Liver (tissue), 9 donors: ENCODE measurements around the gene TBC1D14. TPM values are rescaled to one million over a fixed set of nuclear protein-coding genes. Genes with fewer than 3 reads are reported as not detected.

Experiments used
- DNase-seq: peaks from one replicate; pipeline ENCODE4 v3.0.0-alpha.2; 2017; ENCODE audit warnings: low spot score
- H3K27ac ChIP-seq, 2 donors: one replicate each; pipeline ENCODE4 v1.7.0; 2013; ENCODE audit warnings: inconsistent platforms in 2 of 2, low read length in 2 of 2, control low read depth in 1 of 2, low read depth in 1 of 2, mild to moderate bottlenecking in 1 of 2
- H3K27me3 ChIP-seq, 4 donors: one replicate each; pipeline versions ENCODE4 v1.6.1 to v1.7.0; 2013; ENCODE audit warnings: low read length in 3 of 4, inconsistent platforms in 1 of 4, mild to moderate bottlenecking in 1 of 4, moderate library complexity in 1 of 4; ENCODE audit not compliant: control insufficient read depth in 4 of 4, insufficient read depth in 4 of 4
- H3K36me3 ChIP-seq, 4 donors: one replicate each; pipeline versions ENCODE4 v1.6.1 to v1.7.0; 2013; ENCODE audit warnings: low read length in 3 of 4, mild to moderate bottlenecking in 3 of 4, low read depth in 1 of 4, moderate library complexity in 1 of 4; ENCODE audit not compliant: control insufficient read depth in 4 of 4, insufficient read depth in 3 of 4
- H3K4me1 ChIP-seq, 4 donors: one replicate each; pipeline versions ENCODE4 v1.6.1 to v1.7.0; 2013; ENCODE audit warnings: low read length in 3 of 4, mild to moderate bottlenecking in 3 of 4, moderate library complexity in 1 of 4; ENCODE audit not compliant: control insufficient read depth in 4 of 4, insufficient read depth in 4 of 4
- H3K4me3 ChIP-seq, 3 donors: one replicate each; pipeline versions ENCODE4 v1.6.1 to v1.7.0; 2013; ENCODE audit warnings: low read length in 3 of 3, control low read depth in 1 of 3, low read depth in 1 of 3, mild to moderate bottlenecking in 1 of 3
- H3K9ac ChIP-seq, 2 donors: one replicate each; pipeline ENCODE4 v1.7.0; 2013; ENCODE audit warnings: low read length in 2 of 2, mild to moderate bottlenecking in 2 of 2, moderate library complexity in 2 of 2, control low read depth in 1 of 2, low read depth in 1 of 2
- H3K9me3 ChIP-seq, 4 donors: one replicate each; pipeline versions ENCODE4 v1.6.1 to v1.7.0; 2013; ENCODE audit warnings: low read length in 3 of 4; ENCODE audit not compliant: control insufficient read depth in 4 of 4
- EGR1 ChIP-seq, 2 donors: IDR thresholded peaks; 2 replicates each; pipeline ENCODE4 v1.6.1; 2016 to 2018; ENCODE audit warnings: antibody characterized with exemption in 2 of 2, low read depth in 2 of 2
- FOXA1 ChIP-seq: IDR thresholded peaks from 2 replicates; pipeline ENCODE4 v1.6.1; 2016; ENCODE audit warnings: antibody characterized with exemption
- GABPA ChIP-seq, 2 donors: IDR thresholded peaks in 1 of 2; conservative IDR thresholded peaks in 1 of 2; 2 replicates each; pipeline ENCODE4 v1.6.1; 2016; ENCODE audit warnings: antibody characterized with exemption in 2 of 2, mild to moderate bottlenecking in 1 of 2, moderate library complexity in 1 of 2
- HNF4A ChIP-seq, 2 donors: conservative IDR thresholded peaks; 2 replicates each; pipeline ENCODE4 v1.6.1; 2016; ENCODE audit warnings: antibody characterized with exemption in 2 of 2, mild to moderate bottlenecking in 2 of 2
- HNF4G ChIP-seq: IDR thresholded peaks from 2 replicates; pipeline ENCODE4 v1.6.1; 2016; ENCODE audit warnings: antibody characterized with exemption
- JUND ChIP-seq, 2 donors: IDR thresholded peaks; 2 replicates each; pipeline ENCODE4 v1.6.1; 2016; ENCODE audit warnings: antibody characterized with exemption in 2 of 2
- NR2F2 ChIP-seq: IDR thresholded peaks from 2 replicates; pipeline ENCODE4 v1.6.1; 2016; ENCODE audit warnings: antibody characterized with exemption
- RAD21 ChIP-seq, 2 donors: IDR thresholded peaks; 2 replicates each; pipeline ENCODE4 v1.6.1; 2016; ENCODE audit warnings: antibody characterized with exemption in 2 of 2, mild to moderate bottlenecking in 2 of 2
- RXRA ChIP-seq, 2 donors: IDR thresholded peaks; 2 replicates each; pipeline ENCODE4 v1.6.1; 2017 to 2018; ENCODE audit warnings: antibody characterized with exemption in 2 of 2, mild to moderate bottlenecking in 1 of 2
- SP1 ChIP-seq: IDR thresholded peaks from 2 replicates; pipeline ENCODE4 v1.6.1; 2018; ENCODE audit warnings: antibody characterized with exemption, mild to moderate bottlenecking
- TAF1 ChIP-seq: conservative IDR thresholded peaks from 2 replicates; pipeline ENCODE4 v1.6.1; 2016; ENCODE audit warnings: antibody characterized with exemption, mild to moderate bottlenecking
- YY1 ChIP-seq: IDR thresholded peaks from 2 replicates; pipeline ENCODE4 v1.6.1; 2016; ENCODE audit warnings: antibody characterized with exemption, mild to moderate bottlenecking
- WGBS: extraction: QIAGEN DNeasy Blood & Tissue Kit; methylation state at CpG from one replicate; pipeline ENCODE4 v1.1.7; 2013; 5-methylcytosine and 5-hydroxymethylcytosine counted together
- polyA plus RNA-seq, 2 donors: library from polyadenylated mRNA; stranded (reverse) in 1 of 2; unstranded in 1 of 2; fragments of 200-250 nt in 1 of 2; fragments of >200 nt in 1 of 2; fragmentation: Nextera tagmentation in 1 of 2; extraction: Ambion mirVana in 1 of 2; gene quantifications; one replicate each; pipeline versions ENCODE4 v1.2.1 to v1.2.3, GENCODE V29; 2013 to 2015
- total RNA-seq, 2 donors: library from RNA; depleted of rRNA; stranded (reverse); fragments of >200 nt; gene quantifications; one replicate each; pipeline ENCODE4 v1.2.3, GENCODE V29; 2014
- TF ChIP-seq, protein P1 (sequence below): fragments of 150-350 bp; IDR thresholded peaks from 2 replicates; pipeline ENCODE4 v1.5.1; 2017; ENCODE audit warnings: improper control_type of control experiment, low read depth, low read length; ENCODE audit not compliant: missing input control
- TF ChIP-seq, protein P2 (sequence below): IDR thresholded peaks from 2 replicates; pipeline ENCODE4 v1.6.1; 2016; ENCODE audit warnings: antibody characterized with exemption, mild to moderate bottlenecking
- TF ChIP-seq, protein P3 (sequence below): IDR thresholded peaks from 2 replicates; pipeline ENCODE4 v1.6.1; 2016; ENCODE audit warnings: antibody characterized with exemption
- TF ChIP-seq, protein P4 (sequence below): IDR thresholded peaks from 2 replicates; pipeline ENCODE4 v1.6.1; 2016; ENCODE audit warnings: antibody characterized with exemption
- TF ChIP-seq, protein P5 (sequence below): IDR thresholded peaks from 2 replicates; pipeline ENCODE4 v1.6.1; 2016; ENCODE audit warnings: antibody characterized with exemption
- donor health status: healthy.
- donor health status: healthy.
- donor health status: healthy.
- donor health status: healthy.
- donor health status: healthy.

TBC1D14 gene
- total and polyA plus RNA-seq, 4 donors = 10.0 to 45.2 (median 22.7) TPM

DNA sequence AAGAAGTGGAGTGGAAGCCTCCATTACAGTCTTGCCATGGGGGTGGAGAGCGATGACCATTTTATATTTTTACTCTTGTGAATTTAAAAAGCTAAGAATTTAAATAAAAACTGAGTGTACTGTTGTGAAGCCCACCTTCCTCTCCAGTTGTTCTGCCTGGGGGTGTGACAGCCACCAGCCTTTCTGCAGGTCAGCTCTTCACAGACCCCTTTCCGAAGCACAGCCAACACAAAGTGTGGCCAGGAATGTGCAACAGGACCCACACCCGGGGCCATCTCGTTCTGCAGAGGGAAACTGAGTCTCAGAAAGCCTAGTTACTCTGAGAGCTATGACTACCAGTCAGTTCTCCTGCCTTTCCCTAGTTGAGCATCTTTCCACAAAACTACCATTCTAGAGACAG, 156.9 kb downstream of the TBC1D14 start:
- H3K27me3 ChIP-seq = no peaks in the 10 kb centered on the region
- H3K9me3 ChIP-seq = no peaks in the 10 kb centered on the region
- TF ChIP-seq, protein P1, sequence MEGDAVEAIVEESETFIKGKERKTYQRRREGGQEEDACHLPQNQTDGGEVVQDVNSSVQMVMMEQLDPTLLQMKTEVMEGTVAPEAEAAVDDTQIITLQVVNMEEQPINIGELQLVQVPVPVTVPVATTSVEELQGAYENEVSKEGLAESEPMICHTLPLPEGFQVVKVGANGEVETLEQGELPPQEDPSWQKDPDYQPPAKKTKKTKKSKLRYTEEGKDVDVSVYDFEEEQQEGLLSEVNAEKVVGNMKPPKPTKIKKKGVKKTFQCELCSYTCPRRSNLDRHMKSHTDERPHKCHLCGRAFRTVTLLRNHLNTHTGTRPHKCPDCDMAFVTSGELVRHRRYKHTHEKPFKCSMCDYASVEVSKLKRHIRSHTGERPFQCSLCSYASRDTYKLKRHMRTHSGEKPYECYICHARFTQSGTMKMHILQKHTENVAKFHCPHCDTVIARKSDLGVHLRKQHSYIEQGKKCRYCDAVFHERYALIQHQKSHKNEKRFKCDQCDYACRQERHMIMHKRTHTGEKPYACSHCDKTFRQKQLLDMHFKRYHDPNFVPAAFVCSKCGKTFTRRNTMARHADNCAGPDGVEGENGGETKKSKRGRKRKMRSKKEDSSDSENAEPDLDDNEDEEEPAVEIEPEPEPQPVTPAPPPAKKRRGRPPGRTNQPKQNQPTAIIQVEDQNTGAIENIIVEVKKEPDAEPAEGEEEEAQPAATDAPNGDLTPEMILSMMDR = no peak
- TF ChIP-seq HNF4A (conservative IDR thresholded peaks at IDR 0.05) (no peak), NR2F2 (no peak), RXRA (IDR thresholded peaks at IDR 0.05) (no peak), JUND (IDR thresholded peaks at IDR 0.05) (no peak), SP1 (no peak), HNF4G (no peak), RAD21 (IDR thresholded peaks at IDR 0.05) (no peak), FOXA1 (no peak)
- TF ChIP-seq, protein P2, sequence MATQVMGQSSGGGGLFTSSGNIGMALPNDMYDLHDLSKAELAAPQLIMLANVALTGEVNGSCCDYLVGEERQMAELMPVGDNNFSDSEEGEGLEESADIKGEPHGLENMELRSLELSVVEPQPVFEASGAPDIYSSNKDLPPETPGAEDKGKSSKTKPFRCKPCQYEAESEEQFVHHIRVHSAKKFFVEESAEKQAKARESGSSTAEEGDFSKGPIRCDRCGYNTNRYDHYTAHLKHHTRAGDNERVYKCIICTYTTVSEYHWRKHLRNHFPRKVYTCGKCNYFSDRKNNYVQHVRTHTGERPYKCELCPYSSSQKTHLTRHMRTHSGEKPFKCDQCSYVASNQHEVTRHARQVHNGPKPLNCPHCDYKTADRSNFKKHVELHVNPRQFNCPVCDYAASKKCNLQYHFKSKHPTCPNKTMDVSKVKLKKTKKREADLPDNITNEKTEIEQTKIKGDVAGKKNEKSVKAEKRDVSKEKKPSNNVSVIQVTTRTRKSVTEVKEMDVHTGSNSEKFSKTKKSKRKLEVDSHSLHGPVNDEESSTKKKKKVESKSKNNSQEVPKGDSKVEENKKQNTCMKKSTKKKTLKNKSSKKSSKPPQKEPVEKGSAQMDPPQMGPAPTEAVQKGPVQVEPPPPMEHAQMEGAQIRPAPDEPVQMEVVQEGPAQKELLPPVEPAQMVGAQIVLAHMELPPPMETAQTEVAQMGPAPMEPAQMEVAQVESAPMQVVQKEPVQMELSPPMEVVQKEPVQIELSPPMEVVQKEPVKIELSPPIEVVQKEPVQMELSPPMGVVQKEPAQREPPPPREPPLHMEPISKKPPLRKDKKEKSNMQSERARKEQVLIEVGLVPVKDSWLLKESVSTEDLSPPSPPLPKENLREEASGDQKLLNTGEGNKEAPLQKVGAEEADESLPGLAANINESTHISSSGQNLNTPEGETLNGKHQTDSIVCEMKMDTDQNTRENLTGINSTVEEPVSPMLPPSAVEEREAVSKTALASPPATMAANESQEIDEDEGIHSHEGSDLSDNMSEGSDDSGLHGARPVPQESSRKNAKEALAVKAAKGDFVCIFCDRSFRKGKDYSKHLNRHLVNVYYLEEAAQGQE = no peak
- TF ChIP-seq, protein P3, sequence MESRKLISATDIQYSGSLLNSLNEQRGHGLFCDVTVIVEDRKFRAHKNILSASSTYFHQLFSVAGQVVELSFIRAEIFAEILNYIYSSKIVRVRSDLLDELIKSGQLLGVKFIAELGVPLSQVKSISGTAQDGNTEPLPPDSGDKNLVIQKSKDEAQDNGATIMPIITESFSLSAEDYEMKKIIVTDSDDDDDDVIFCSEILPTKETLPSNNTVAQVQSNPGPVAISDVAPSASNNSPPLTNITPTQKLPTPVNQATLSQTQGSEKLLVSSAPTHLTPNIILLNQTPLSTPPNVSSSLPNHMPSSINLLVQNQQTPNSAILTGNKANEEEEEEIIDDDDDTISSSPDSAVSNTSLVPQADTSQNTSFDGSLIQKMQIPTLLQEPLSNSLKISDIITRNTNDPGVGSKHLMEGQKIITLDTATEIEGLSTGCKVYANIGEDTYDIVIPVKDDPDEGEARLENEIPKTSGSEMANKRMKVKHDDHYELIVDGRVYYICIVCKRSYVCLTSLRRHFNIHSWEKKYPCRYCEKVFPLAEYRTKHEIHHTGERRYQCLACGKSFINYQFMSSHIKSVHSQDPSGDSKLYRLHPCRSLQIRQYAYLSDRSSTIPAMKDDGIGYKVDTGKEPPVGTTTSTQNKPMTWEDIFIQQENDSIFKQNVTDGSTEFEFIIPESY = no peak
- TF ChIP-seq, protein P4, sequence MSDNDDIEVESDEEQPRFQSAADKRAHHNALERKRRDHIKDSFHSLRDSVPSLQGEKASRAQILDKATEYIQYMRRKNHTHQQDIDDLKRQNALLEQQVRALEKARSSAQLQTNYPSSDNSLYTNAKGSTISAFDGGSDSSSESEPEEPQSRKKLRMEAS = no peak
- H3K4me1 ChIP-seq = peaks cover 8 to 19% (median 15%) of the 10 kb centered on the region in 4 donors
- no peak overlapping the region for H3K27ac ChIP-seq
- peaks cover 6 to 26% (median 20%) of the 10 kb centered on the region in 4 donors for H3K36me3 ChIP-seq
- peak overlapping the region in 1 of 2 donors; percentile 86 for H3K9ac ChIP-seq
- no peak for DNase-seq
- H3K4me3 ChIP-seq = no peak overlapping the region
- 85% methylated on average over 4 of the region's 4 CpGs for WGBS

DNA sequence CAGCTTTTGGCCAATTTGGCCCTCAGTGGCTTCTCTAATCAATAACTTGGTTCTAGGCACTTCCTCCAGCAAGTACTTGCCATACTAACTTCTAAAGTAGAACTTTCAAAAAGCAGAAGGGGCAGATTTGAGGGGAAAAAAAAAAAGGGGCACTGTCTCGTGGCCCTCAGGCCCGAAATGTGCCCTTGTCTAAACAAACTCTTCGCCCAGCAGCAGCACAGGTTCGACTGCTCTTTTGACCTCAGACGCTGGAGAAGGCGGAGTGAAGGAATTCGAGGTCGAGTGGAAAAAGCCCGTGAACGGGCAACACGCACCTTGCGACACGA, 157.5 kb downstream of the TBC1D14 start:
- H3K4me1 ChIP-seq = peaks cover 8 to 19% (median 15%) of the 10 kb centered on the region in 4 donors
- H3K4me3 ChIP-seq = peak overlapping the region; percentile 75 to 96 (median 86)
- TF ChIP-seq NR2F2 = peak; percentile 33
- no peak for TF ChIP-seq HNF4G
- TF ChIP-seq SP1 = peak; percentile 66
- TF ChIP-seq RXRA (IDR thresholded peaks at IDR 0.05) = peak; percentile 34 to 74
- TF ChIP-seq TAF1 = peak; percentile 42
- TF ChIP-seq, protein P3 = no peak
- TF ChIP-seq YY1 = no peak
- no peak for TF ChIP-seq GABPA (IDR thresholded peaks at IDR 0.05 in 1 of 2, conservative IDR thresholded peaks at IDR 0.05 in 1 of 2)
- peak in 1 of 2 donors; percentile 43 for TF ChIP-seq RAD21 (IDR thresholded peaks at IDR 0.05)
- TF ChIP-seq, protein P5, sequence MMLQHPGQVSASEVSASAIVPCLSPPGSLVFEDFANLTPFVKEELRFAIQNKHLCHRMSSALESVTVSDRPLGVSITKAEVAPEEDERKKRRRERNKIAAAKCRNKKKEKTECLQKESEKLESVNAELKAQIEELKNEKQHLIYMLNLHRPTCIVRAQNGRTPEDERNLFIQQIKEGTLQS = no peak
- TF ChIP-seq JUND (IDR thresholded peaks at IDR 0.05) = no peak
- TF ChIP-seq HNF4A (conservative IDR thresholded peaks at IDR 0.05) = peak; percentile 34 to 69
- TF ChIP-seq, protein P1 = no peak
- TF ChIP-seq EGR1 (IDR thresholded peaks at IDR 0.05; ENCODE audit: low read depth in 2 of 2) = no peak
- TF ChIP-seq FOXA1 = no peak
- no peaks in the 10 kb centered on the region for H3K9me3 ChIP-seq
- peak overlapping the region; percentile 84 to 91 for H3K27ac ChIP-seq
- H3K9ac ChIP-seq = peak overlapping the region; percentile 68 to 86
- peaks cover 2 to 20% (median 14%) of the 10 kb centered on the region in 4 donors for H3K36me3 ChIP-seq
- WGBS = under 1% methylated on average over 13 of the region's 13 CpGs
- no peaks in the 10 kb centered on the region for H3K27me3 ChIP-seq
- DNase-seq = no peak
